Measurements from ENCODE around the gene PLCB3. TPM values are rescaled to one million over a fixed set of nuclear protein-coding genes. Genes with fewer than 3 reads are reported as not detected.
A peak's percentile ranks its signal among the peaks of the same experiment; 100 is the strongest.

Gene PLCB3
- total and polyA plus RNA-seq, 2 of the 13 experiments (the other 11 are each of a cell fraction or from before 2014, with no cell fraction given), result 7.5 to 13.8 TPM

DNA sequence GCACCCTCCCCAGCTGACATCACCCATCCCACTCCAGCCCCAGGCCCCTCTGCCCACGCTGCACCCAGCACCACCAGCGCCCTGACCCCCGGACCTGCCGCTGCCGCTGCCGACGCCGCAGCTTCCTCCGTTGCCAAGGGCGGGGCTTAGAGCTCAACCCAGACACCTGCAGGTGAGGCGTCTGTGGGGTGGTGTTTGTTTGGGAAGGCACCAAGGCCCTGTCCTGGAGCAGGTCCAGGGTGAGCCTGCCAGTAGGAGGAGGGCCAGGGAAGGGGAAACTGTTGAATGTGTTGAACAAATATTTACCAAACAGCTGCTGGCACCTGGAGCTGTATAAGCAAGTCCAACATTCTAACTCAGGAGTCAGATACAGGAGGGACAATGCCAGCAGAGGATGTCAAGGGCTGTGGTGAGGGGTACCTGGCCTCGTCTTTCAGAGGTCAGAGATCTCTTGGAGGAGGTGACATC lies 13.8 kb upstream of the PLCB3 start (continued):
- TF ChIP-seq ZNF720 (CRISPR knock-in tag; IDR thresholded peaks at IDR 0.05) (no peak), ZNF501 (CRISPR knock-in tag; IDR thresholded peaks at IDR 0.05) (peak; percentile 30; the same call in 1 of the 2 replicates), ZNF446 (CRISPR knock-in tag; IDR thresholded peaks at IDR 0.05) (no peak), HOXD1 (CRISPR knock-in tag; IDR thresholded peaks at IDR 0.05) (no peak), ZFP90 (CRISPR knock-in tag; IDR thresholded peaks at IDR 0.05; ENCODE audit: borderline replicate concordance) (no peak), MAFK (conservative IDR thresholded peaks at IDR 0.05 in 1 of 2, IDR thresholded peaks at IDR 0.05 in 1 of 2; ENCODE audit: low read length in 2 of 2) (no peak), ZNF558 (CRISPR knock-in tag; IDR thresholded peaks at IDR 0.05; ENCODE audit: borderline replicate concordance) (no peak), ZNF383 (CRISPR knock-in tag; IDR thresholded peaks at IDR 0.05; ENCODE audit: borderline replicate concordance) (no peak), ZNF263 (CRISPR knock-in tag; IDR thresholded peaks at IDR 0.05) (0 out of 2 replicates have a peak, but pooled peaks have one; percentile 38), SATB2 (CRISPR knock-in tag; IDR thresholded peaks at IDR 0.05) (no peak), ZNF138 (CRISPR knock-in tag; IDR thresholded peaks at IDR 0.05; ENCODE audit: low read depth) (no peak), ZNF232 (CRISPR knock-in tag; IDR thresholded peaks at IDR 0.05; ENCODE audit: borderline replicate concordance) (no peak), RARG (CRISPR knock-in tag; IDR thresholded peaks at IDR 0.05; ENCODE audit: low read depth) (no peak), EP300 (IDR thresholded peaks at IDR 0.05; ENCODE audit: low read depth in 2 of 2, low read length in 2 of 2) (0 out of 4 replicates have a peak, but pooled peaks of 1 of the 2 experiments have one; percentile 10), EP300 (CRISPR knock-in tag; IDR thresholded peaks at IDR 0.05; ENCODE audit: borderline replicate concordance) (no peak), FOXA1 (IDR thresholded peaks at IDR 0.05) (peak; percentile 51; the same call in 1 of the 2 replicates), FOXA1 (CRISPR knock-in tag; IDR thresholded peaks at IDR 0.05) (peak; percentile 71), RFX3 (CRISPR knock-in tag; IDR thresholded peaks at IDR 0.05) (peak; percentile 81)
- TF ChIP-seq, protein P1, sequence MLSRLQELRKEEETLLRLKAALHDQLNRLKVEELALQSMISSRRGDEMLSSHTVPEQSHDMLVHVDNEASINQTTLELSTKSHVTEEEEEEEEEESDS (CRISPR knock-in tag; IDR thresholded peaks at IDR 0.05; ENCODE audit: borderline replicate concordance), result no peak
- TF ChIP-seq, protein P2, sequence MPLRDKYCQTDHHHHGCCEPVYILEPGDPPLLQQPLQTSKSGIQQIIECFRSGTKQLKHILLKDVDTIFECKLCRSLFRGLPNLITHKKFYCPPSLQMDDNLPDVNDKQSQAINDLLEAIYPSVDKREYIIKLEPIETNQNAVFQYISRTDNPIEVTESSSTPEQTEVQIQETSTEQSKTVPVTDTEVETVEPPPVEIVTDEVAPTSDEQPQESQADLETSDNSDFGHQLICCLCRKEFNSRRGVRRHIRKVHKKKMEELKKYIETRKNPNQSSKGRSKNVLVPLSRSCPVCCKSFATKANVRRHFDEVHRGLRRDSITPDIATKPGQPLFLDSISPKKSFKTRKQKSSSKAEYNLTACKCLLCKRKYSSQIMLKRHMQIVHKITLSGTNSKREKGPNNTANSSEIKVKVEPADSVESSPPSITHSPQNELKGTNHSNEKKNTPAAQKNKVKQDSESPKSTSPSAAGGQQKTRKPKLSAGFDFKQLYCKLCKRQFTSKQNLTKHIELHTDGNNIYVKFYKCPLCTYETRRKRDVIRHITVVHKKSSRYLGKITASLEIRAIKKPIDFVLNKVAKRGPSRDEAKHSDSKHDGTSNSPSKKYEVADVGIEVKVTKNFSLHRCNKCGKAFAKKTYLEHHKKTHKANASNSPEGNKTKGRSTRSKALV (CRISPR knock-in tag; IDR thresholded peaks at IDR 0.05), result no peak
- TF ChIP-seq, protein P3, sequence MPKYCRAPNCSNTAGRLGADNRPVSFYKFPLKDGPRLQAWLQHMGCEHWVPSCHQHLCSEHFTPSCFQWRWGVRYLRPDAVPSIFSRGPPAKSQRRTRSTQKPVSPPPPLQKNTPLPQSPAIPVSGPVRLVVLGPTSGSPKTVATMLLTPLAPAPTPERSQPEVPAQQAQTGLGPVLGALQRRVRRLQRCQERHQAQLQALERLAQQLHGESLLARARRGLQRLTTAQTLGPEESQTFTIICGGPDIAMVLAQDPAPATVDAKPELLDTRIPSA (CRISPR knock-in tag; IDR thresholded peaks at IDR 0.05; ENCODE audit: borderline replicate concordance), result no peak
- TF ChIP-seq, protein P4, sequence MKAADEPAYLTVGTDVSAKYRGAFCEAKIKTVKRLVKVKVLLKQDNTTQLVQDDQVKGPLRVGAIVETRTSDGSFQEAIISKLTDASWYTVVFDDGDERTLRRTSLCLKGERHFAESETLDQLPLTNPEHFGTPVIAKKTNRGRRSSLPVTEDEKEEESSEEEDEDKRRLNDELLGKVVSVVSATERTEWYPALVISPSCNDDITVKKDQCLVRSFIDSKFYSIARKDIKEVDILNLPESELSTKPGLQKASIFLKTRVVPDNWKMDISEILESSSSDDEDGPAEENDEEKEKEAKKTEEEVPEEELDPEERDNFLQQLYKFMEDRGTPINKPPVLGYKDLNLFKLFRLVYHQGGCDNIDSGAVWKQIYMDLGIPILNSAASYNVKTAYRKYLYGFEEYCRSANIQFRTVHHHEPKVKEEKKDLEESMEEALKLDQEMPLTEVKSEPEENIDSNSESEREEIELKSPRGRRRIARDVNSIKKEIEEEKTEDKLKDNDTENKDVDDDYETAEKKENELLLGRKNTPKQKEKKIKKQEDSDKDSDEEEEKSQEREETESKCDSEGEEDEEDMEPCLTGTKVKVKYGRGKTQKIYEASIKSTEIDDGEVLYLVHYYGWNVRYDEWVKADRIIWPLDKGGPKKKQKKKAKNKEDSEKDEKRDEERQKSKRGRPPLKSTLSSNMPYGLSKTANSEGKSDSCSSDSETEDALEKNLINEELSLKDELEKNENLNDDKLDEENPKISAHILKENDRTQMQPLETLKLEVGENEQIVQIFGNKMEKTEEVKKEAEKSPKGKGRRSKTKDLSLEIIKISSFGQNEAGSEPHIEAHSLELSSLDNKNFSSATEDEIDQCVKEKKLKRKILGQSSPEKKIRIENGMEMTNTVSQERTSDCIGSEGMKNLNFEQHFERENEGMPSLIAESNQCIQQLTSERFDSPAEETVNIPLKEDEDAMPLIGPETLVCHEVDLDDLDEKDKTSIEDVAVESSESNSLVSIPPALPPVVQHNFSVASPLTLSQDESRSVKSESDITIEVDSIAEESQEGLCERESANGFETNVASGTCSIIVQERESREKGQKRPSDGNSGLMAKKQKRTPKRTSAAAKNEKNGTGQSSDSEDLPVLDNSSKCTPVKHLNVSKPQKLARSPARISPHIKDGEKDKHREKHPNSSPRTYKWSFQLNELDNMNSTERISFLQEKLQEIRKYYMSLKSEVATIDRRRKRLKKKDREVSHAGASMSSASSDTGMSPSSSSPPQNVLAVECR (CRISPR knock-in tag; IDR thresholded peaks at IDR 0.05; ENCODE audit: borderline replicate concordance), result peak; percentile 83; the same call in 1 of the 2 replicates
- TF ChIP-seq, protein P5, sequence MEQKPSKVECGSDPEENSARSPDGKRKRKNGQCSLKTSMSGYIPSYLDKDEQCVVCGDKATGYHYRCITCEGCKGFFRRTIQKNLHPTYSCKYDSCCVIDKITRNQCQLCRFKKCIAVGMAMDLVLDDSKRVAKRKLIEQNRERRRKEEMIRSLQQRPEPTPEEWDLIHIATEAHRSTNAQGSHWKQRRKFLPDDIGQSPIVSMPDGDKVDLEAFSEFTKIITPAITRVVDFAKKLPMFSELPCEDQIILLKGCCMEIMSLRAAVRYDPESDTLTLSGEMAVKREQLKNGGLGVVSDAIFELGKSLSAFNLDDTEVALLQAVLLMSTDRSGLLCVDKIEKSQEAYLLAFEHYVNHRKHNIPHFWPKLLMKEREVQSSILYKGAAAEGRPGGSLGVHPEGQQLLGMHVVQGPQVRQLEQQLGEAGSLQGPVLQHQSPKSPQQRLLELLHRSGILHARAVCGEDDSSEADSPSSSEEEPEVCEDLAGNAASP (CRISPR knock-in tag; IDR thresholded peaks at IDR 0.05; ENCODE audit: borderline replicate concordance), result 0 out of 2 replicates have a peak, but pooled peaks have one; percentile 52
